ENCODE measurements around the gene NGEF.
A peak's percentile ranks its signal among the peaks of the same experiment; 100 is the strongest.
"Not testable (repeated sequence)": the region's sequence is repeated elsewhere in the genome, so short reads cannot be mapped to it uniquely, and the experiment has no call there.

The NGEF gene

DNA sequence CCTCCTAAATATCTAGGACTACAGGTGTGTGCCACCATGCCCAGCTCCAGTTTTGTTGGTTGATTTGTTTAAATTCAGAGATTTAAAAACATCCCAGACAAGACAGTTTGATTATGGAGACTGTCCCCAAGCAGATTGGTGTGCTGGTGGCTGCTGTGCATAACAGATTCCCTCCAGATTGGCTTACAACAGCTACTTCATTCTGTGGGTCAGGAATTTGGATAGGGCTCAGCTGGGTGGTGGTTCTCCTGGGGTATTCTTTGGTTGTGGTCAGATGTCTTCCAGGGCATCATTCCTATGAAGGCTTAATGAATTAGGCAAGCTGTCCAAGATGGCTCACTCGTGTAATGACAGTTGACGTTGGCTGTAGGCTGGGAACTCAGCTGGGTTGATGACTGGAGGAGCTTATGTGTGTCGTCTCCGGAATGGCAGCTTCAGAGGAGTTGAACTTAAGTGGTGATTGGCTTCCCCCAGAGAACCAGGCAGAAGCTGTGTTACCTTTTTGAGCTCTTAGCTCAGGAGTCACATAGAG, 153.6 kb downstream of the NGEF start:
- no peak overlapping the region for H3K27ac ChIP-seq
- no peak for DNase-seq (ENCODE audit: low read depth, low spot score)

GRCh38 chr2:232857158-232857563, 155.9 kb downstream of the NGEF start:
- H3K27ac ChIP-seq, result peak overlapping the region; percentile 78
- no peak for DNase-seq (ENCODE audit: low read depth, low spot score)

GRCh38 chr2:232854082-232854481, 159.0 kb downstream of the NGEF start:
- DNase-seq (ENCODE audit: low read depth, low spot score), result peak; percentile 10

DNA sequence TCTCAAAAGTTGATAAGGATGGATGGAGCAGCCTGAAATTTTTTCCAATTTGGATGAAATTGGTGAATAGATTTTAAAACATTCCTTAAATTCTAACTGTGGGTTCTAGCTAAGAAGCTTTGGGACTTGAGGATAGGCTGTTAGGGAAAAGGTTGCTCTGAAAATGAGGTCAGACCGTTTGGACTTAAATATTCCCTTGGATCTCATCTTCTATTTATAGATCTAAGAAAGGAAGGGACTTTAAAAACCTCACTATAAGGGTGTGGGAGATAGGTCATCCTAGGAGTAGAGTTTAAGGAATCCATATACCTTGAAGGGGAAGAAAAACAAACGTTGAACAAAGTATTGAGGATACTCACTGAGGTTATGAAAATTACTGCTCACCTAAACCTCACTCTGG, 160.4 kb downstream of the NGEF start:
- no peak for DNase-seq (ENCODE audit: low read depth, low spot score)
- H3K27ac ChIP-seq, result no peak overlapping the region

More at GRCh38 chr2:232854082-232854481, 159.0 kb downstream of the NGEF start:
- peak overlapping the region; percentile 78 for H3K27ac ChIP-seq

DNA sequence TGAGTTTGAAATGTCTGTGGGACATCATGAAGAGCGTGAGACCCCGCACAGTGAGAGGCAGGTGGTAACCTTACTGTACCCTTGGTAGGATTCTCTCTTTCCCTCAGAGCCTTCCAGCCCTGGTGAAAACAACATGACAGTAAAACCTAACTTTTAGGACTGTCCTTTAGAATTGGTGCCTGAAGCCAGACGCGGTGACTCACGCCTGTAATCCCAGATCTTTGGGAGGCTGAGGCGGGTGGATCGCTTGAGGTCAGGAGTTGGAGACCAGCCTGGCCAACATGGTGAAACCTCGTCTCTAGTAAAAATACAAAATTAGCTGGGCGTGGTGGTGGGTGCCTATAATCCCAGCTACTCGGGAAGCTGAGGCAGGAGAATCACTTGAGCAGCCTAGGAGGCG, 161.0 kb downstream of the NGEF start:
- H3K27ac ChIP-seq; DNase-seq (ENCODE audit: low read depth, low spot score): not testable (repeated sequence)

DNA sequence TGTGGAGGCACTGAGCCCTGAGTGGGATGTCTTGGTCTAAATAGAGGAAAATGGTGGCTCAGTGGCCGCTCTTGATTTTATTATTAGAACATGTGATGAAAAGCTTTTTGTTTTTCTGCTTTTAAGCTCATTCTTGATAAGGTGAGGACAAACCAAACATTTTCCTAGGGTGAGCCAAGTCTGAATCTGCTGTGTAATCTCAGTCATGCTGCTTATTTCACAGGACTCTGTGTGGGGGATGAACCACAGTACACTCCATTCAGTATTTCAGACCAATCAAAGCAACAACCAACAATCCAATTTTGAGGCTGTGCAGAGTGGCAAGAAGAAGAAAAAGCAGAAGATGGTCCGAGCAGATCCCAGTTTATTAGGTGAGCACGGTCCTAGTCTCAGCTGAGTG, 163.0 kb downstream of the NGEF start:
- DNase-seq (ENCODE audit: low read depth, low spot score), result no peak
- no peak overlapping the region for H3K27ac ChIP-seq

GRCh38 chr2:232846055-232846454, 167.0 kb downstream of the NGEF start:
- no peak overlapping the region for H3K27ac ChIP-seq
- no peak for DNase-seq (ENCODE audit: low read depth, low spot score)

DNA sequence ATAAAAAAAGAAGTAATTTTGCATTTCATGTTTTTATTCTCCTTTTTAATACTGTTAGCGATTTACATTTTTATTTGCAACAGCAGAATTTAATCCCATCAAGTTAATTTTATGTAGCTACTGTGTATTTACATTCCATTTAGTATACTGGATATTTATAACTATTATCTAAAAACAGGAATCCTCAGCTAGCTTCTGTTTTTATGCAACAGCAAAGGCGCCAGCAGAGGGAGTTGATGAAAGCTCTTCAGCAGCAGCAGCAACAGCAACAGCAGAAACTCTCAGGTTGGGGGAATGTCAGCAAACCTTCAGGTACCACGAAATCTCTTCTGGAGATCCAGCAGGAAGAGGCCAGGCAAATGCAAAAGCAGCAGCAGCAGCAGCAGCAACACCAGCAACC, 169.2 kb downstream of the NGEF start:
- no peak overlapping the region for H3K27ac ChIP-seq
- no peak for DNase-seq (ENCODE audit: low read depth, low spot score)

- no peak for DNase-seq (ENCODE audit: low read depth, low spot score)
- no peak overlapping the region for H3K27ac ChIP-seq
These were observed 170.4 kb downstream of the NGEF start for GRCh38 chr2:232842689-232843088.

GRCh38 chr2:232839411-232840079, 173.5 kb downstream of the NGEF start:
- no peak overlapping the region for H3K27ac ChIP-seq
- DNase-seq (ENCODE audit: low read depth, low spot score), result no peak

DNA sequence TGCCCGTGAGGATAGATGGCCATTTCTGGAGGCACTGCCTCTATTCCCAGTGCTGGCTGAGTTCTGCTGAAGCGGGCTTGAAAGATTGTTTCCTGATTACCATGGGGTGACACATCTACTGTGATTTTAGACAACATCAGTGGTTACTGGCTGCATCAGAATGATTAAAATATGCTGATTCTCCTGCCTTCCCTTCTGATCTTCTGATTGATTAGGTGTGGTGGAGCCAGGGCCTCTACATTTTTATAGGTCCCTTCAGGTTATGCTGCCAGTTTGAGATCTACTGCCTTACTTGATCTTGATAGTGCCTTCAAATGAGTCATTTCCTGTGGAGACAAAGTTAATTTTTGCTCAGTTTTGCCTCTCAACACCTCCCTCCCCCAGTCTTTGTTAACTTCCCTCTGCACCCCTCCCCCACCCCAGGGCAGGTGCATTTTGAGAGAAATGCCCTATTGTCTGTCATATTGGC, 174.6 kb downstream of the NGEF start:
- no peak for DNase-seq (ENCODE audit: low read depth, low spot score)

GRCh38 chr2:232836934-232837333, 176.1 kb downstream of the NGEF start:
- no peak overlapping the region for H3K27ac ChIP-seq
- no peak for DNase-seq (ENCODE audit: low read depth, low spot score)

More for the DNA sequence above, 174.6 kb downstream of the NGEF start:
- H3K27ac ChIP-seq, result peak overlapping the region; percentile 37

DNA sequence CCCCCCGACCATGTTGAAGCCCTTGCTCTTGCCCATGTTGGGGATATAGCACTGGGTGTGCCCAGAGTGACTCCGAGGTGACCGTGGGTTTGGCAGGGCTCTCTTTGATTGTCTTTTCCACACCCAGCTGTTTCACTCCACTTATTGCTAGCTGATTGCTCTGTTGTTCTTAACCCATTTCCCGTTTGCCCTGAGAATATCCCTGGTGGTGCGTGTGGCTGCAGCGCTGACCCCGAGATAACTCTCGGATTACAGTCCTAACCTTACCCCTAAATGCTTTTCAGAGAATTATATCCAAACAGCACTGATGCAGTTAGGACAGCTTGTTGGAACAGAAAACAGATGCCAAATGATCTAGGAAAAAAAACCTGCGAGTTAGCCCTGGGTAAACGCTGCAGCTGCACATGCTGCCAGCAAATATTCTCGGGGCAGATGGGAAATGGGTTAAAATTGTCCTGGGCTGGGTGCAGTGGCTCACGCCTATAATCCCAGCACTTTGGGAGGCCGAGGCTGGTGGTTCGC, 177.3 kb downstream of the NGEF start:
- H3K27ac ChIP-seq, result no peak overlapping the region
- DNase-seq (ENCODE audit: low read depth, low spot score), result no peak

- DNase-seq (ENCODE audit: low read depth, low spot score), result no peak
- H3K27ac ChIP-seq, result no peak overlapping the region
These were observed 179.2 kb downstream of the NGEF start for GRCh38 chr2:232833830-232834229.

DNA sequence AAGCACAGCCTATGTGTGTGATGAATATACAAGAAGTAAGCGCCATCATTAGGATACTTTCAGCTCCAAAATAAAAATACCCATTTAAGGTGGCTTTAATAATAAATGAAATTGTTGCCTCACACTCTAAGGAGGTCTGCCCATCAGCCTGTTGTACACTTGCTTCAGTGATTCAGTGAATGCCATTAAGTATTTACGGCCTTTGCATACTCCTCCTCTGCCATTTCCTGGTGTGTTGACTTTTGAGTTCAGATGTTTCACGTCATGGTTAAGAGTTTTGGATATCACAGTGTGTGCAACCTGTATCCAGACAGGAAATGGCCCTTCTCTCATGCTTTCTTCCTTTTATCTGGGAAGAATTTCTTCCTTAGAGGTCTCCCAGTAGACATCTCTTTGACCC, 181.6 kb downstream of the NGEF start:
- DNase-seq (ENCODE audit: low read depth, low spot score), result no peak

GRCh38 chr2:232829988-232830387, 183.1 kb downstream of the NGEF start:
- H3K27ac ChIP-seq, result no peak overlapping the region
- DNase-seq (ENCODE audit: low read depth, low spot score), result no peak

More for the DNA sequence above, 181.6 kb downstream of the NGEF start:
- H3K27ac ChIP-seq, result no peak overlapping the region
